H4 (cell line): ENCODE measurements around the gene MX1. TPM values are rescaled to one million over a fixed set of nuclear protein-coding genes. Genes with fewer than 3 reads are reported as not detected.

Experiments
- DNase-seq: peaks from one replicate; pipeline ENCODE4 v3.0.0-alpha.2; 2015; ENCODE audit warnings: low spot score
- total RNA-seq: library from RNA; depleted of rRNA; stranded (reverse); fragments of >200 nt; shearing (Covaris generic); gene quantifications from 2 replicates; pipeline ENCODE4 v1.2.3, GENCODE V29; 2014

Gene MX1
- total RNA-seq, 1 experiment from 2014 or later = 38.8 TPM

DNA sequence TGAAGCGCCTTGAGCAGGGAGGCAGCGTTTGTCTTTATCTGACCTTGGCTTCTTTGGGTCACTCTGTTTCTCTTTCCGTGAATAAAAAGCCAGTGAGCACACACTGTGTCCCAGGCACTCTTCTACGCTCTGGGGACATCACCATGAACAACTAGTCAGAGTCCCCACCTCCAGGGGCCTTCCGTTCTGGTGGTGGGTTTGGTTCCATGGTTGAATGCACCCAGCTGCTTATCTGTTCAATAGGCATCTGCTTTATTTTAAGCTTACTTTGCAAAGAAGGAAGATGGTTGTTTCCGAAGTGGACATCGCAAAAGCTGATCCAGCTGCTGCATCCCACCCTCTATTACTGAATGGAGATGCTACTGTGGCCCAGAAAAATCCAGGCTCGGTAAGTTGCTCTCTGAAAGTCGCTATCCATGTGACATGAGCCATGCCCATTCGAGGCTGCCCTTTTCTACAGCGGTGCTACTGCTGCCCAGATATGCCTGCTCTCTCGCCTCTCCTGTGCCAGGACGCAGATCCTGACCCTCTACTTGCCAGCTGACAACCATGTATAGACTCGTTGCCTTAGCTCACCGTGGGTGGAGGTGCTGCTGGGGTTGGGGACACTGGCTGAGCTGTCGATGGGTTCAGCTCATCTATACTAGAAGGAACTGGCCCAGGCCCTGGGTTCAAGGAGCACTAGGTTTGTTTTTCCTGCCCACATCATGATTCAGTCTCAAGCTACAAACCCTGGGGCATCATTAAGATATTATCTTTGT lies 5.9 kb downstream of the MX1 start:
- DNase-seq = no peak

- DNase-seq = no peak
Observed at GRCh38 chr21:41432562-41433460, 6.8 kb downstream of the MX1 start.

GRCh38 chr21:41433566-41433965 lies 7.5 kb downstream of the MX1 start:
- no peak for DNase-seq

GRCh38 chr21:41435706-41436105 lies 9.7 kb downstream of the MX1 start:
- DNase-seq = no peak

- DNase-seq = no peak
Observed at GRCh38 chr21:41437729-41438128, 11.7 kb downstream of the MX1 start.

- DNase-seq = no peak
Observed at GRCh38 chr21:41438425-41439113, 12.5 kb downstream of the MX1 start.

DNA sequence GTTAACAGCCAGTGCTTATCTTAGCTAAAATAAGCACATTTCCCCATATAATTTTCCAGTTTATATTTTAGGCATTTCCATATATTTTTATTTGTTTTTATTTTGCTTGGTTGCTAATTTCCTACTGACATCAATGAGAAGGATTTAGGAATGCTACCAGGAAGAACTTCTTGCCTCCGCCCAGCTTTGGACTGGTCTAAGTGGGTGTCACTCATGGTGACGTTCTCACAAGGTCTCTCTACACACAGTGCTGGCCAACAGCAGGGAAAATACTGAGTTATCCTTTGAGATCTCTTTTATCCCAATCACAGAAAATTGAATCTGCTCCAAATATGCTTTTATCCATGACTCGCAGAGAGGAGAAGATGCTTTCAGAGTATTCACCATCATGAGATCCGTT lies 13.2 kb downstream of the MX1 start:
- no peak for DNase-seq

- DNase-seq = no peak
Observed at GRCh38 chr21:41441546-41441945, 15.5 kb downstream of the MX1 start.

DNA sequence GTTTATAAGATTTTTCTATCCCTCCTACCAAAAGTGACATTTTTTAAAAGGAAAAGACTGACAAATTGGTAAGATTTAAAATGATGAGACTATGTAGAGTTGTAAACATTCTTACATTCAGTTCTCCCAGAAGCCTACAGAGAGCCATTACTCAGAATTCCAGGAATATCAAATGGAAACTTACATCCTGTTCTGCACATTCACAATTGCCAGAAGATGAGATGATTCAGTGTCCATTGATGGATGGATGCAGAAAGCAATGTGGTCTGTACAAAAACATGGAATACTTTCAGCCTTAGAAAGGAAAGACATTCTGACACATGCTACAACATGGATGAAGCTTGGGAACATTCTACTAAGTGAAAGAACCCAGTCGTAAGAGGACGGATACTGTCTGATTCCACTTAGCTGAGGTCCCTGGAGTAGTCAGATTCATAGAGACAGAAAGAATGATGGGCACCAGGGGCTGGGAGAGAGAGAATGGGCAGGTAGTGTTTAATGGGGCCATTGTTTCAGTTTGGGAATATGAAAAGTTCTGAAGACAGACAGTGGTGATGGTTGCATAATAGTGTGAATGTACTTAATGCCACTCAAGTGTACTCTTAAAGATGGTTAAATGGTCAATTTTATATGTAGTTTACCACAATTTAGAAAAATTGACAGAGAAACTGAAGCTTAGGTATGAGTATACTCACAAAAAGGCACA lies 16.6 kb downstream of the MX1 start:
- no peak for DNase-seq

DNA sequence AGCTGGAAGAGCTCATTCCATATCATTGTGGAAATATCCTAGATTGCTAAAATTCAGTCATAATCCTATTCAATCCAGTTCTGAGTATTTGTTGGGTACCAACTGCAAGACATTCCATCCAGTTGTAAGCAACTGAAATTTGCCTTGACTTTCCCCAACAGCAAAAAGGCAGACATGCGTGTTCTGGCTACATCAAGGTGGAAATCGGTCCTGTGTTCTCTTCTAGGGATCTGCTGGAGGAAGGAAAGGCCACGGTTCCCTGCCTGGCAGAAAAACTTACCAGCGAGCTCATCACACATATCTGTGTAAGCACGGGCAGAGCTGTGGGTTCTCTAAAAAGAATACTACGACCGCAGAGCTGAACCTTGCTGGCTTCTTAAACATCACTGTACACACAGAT lies 17.5 kb downstream of the MX1 start:
- no peak for DNase-seq

- DNase-seq = no peak
Observed at GRCh38 chr21:41444703-41445464, 18.8 kb downstream of the MX1 start.

- DNase-seq = no peak
Observed at GRCh38 chr21:41445465-41445862, 19.4 kb downstream of the MX1 start.

- no peak for DNase-seq
Observed at GRCh38 chr21:41446586-41446985, 20.5 kb downstream of the MX1 start.

DNA sequence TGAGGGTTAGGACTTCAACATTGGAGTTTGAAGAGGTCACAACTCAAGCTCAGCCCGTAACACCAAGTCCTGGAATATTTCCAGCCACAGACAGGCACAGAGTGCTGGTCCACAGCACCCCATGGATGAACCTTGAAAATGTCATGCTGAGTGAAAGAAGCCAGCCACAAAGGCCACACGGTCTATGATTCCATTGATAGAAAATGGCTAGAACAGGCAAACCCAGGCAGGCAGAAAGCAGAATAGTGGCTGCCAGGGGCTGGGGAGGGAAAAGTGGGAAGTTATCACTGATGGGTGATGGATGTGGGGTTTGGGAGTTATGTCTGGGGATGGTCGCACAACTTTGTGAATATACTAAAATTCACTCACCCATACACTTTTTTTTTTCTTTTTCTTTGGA lies 21.3 kb downstream of the MX1 start:
- DNase-seq = no peak

GRCh38 chr21:41449613-41450012 lies 23.6 kb downstream of the MX1 start:
- no peak for DNase-seq

- DNase-seq = no peak
Observed at GRCh38 chr21:41451753-41452676, 26.0 kb downstream of the MX1 start.

GRCh38 chr21:41453198-41453597 lies 27.2 kb downstream of the MX1 start:
- no peak for DNase-seq

DNA sequence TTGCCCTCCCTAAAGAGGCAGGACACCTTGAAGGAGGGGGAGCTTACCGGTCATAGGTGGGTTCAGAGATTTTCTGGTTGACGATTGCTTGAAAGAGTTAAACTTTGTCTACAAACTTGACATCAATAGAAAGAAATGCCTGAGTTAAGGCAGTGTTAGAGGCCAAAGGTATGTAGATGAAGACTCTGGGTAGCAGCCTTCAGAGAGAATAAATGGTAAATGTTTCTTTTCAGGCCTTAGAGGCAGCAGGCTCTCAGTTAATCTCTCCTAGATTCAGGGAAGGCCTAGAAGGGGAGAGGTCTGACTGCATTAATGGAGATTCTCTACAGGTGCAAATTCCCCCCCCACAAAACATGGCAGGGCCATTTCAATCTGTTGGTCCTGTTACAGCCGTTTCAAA lies 27.7 kb downstream of the MX1 start:
- no peak for DNase-seq

DNA sequence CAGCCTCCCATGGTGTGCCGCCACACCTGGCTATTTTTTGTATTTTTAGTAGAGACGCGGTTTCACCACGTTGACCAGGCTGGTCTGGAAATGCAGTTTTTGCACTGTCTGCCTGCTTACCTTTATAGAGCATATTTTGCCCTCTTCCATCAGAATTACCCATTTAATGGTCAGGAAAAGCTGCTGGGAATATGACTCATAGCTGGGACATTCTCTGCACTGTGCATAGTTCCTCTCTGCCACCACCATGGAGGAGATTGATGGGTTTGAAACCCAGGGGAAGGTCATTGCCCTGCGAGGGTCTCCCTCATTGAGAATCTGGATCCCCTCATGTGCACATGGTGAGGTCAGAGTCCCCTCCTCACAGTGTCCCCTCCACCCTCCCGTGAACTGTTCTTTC lies 32.1 kb downstream of the MX1 start:
- DNase-seq = no peak

DNA sequence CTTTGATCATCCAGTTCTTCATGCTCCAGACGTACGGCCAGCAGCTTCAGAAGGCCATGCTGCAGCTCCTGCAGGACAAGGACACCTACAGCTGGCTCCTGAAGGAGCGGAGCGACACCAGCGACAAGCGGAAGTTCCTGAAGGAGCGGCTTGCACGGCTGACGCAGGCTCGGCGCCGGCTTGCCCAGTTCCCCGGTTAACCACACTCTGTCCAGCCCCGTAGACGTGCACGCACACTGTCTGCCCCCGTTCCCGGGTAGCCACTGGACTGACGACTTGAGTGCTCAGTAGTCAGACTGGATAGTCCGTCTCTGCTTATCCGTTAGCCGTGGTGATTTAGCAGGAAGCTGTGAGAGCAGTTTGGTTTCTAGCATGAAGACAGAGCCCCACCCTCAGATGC lies 32.5 kb downstream of the MX1 start:
- DNase-seq = no peak
